ENCODE data around the gene MIAT. TPM values are rescaled to one million over a fixed set of nuclear protein-coding genes. Genes with fewer than 3 reads are reported as not detected.

The MIAT gene
- total and polyA plus RNA-seq, 2 of the 8 experiments (the other 6 are each of a cell fraction or from before 2014, with no cell fraction given): 27.6 to 36.0 TPM

DNA sequence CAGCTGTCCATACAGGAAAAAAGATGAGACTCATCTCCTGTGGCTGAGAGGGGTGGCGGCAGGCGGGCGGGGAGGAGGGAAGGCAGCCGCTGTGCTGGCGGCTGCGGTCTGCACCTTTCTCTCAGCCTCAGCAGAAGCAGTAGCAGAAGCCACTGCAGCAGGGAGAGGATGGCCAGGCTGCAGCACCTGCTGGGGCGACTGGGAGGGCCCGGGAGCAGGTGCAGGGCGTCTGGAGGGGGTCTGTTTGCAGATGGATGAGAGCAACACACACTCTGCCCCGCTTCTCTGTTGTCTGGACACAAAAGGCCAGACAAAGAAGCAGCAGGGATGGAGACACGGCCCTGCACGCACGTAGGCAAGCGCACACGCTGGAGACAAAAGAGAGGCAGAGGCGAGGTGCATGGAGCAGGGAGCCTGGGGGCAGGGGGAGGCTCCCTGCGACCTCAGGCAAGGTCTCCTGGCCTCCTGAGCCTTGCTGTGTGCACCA, 9.3 kb upstream of the MIAT start:
- H3K27ac ChIP-seq (ENCODE audit: low read depth, low read length): peak overlapping the region; percentile 74; the same call in 1 of the 2 replicates
- peak overlapping the region; percentile 14 for H3K18ac ChIP-seq (ENCODE audit: extremely low read depth, low read length)
- H3K23me2 ChIP-seq (ENCODE audit: low read depth, low read length): peaks cover 5% of the 10 kb centered on the region; the same call in 1 of the 2 replicates
- H3K23ac ChIP-seq (ENCODE audit: insufficient read length): no peak overlapping the region
- peak; percentile 74 to 88 for DNase-seq (ENCODE audit: low read depth in 1 of 2, low spot score in 2 of 2)
- peak overlapping the region; percentile 84; the same call in 1 of the 2 replicates for H2AK5ac ChIP-seq (ENCODE audit: low read depth, low read length)
- peak overlapping the region; percentile 96; the same call in 1 of the 2 replicates for H2BK12ac ChIP-seq (ENCODE audit: low read depth, low read length)
- FAIRE-seq: peak; percentile 28
- no peaks in the 10 kb centered on the region for H3K9me3 ChIP-seq (ENCODE audit: insufficient read depth in 2 of 2, low read depth in 1 of 2, low read length in 1 of 2)
- H3K9ac ChIP-seq (replicated peaks in 1 of 4; ENCODE audit: extremely low read depth in 1 of 4, low read depth in 3 of 4, low read length in 3 of 4): no peak overlapping the region; a peak in 2 of 7 replicates
- WGBS, 2 experiments (ENCODE audit: extremely low coverage in 1 of 2, insufficient coverage in 1 of 2, insufficient read length in 1 of 2, insufficient replicate concordance in 2 of 2, low coverage in 1 of 2, low lambda C conversion rate in 2 of 2, missing lambda C conversion rate in 1 of 2): 4% methylated on average over 14 of the region's 17 CpGs; no CpG with 5 or more reads in 1 of the 2 experiments
- H3K36me3 ChIP-seq (ENCODE audit: control insufficient read depth in 2 of 4, insufficient read depth in 4 of 4, low read length in 3 of 4): no peaks in the 10 kb centered on the region; a peak in 1 of 8 replicates
- H3K14ac ChIP-seq (ENCODE audit: insufficient read length): no peak overlapping the region
- 0 out of 7 replicates have a peak, but pooled peaks cover 0 to 4% (median 0%) of the 10 kb centered on the region in 4 experiments for H3K27me3 ChIP-seq (replicated peaks in 1 of 4; ENCODE audit: control insufficient read depth in 3 of 4, extremely low read depth in 1 of 4, insufficient read depth in 3 of 4, low read length in 3 of 4)
- CTCF ChIA-PET (ENCODE audit: partially characterized antibody): interaction anchor here (0.6 to 0.9 kb wide), 2 partner anchors 14 to 145 kb away, joined by 3 read pairs; no protein-coding TSS in a partner anchor
- H2AFZ ChIP-seq (ENCODE audit: low read length): no peak overlapping the region
- H2BK5ac ChIP-seq (ENCODE audit: low read depth, low read length): peak overlapping the region; percentile 93; the same call in 1 of the 2 replicates
- peak overlapping the region in 3 of 4 experiments; percentile 7 to 36 (median 11); a peak in 3 of 8 replicates for H3K4me3 ChIP-seq (ENCODE audit: extremely low read depth in 1 of 4, insufficient read depth in 2 of 4, low read depth in 3 of 4, low read length in 4 of 4)
- peak overlapping the region; percentile 81 for H2BK120ac ChIP-seq (replicated peaks; ENCODE audit: low read depth, low read length)
- H4K5ac ChIP-seq (ENCODE audit: insufficient read length, low read depth, low read length): peak overlapping the region; percentile 89
- H4K8ac ChIP-seq (ENCODE audit: extremely low read depth, insufficient read depth, low read length): peak overlapping the region; percentile 83; the same call in 1 of the 2 replicates
- H4K91ac ChIP-seq (replicated peaks; ENCODE audit: insufficient read length, low read length): peak overlapping the region; percentile 99
- peak overlapping the region; percentile 43 to 57 for H3K4me2 ChIP-seq (ENCODE audit: insufficient read depth in 1 of 2, low read depth in 2 of 2, low read length in 2 of 2)
- H2BK20ac ChIP-seq (ENCODE audit: low read length): peak overlapping the region; percentile 98
- peak overlapping the region; percentile 33 for H3K56ac ChIP-seq (replicated peaks; ENCODE audit: insufficient read length, low read depth, low read length)
- POLR2A ChIA-PET (ENCODE audit: partially characterized antibody): interaction anchor here (0.9 to 2.4 kb wide), 6 partner anchors 9 to 88 kb away, joined by 3 to 8 read pairs (median 5); no protein-coding TSS in a partner anchor
- no peaks in the 10 kb centered on the region for H4K20me1 ChIP-seq (replicated peaks in 1 of 2; ENCODE audit: control insufficient read depth in 1 of 2, insufficient read depth in 2 of 2, low read length in 2 of 2)
- H3K79me2 ChIP-seq (ENCODE audit: control insufficient read depth in 1 of 2, insufficient read depth in 2 of 2, low read length in 2 of 2): no peaks in the 10 kb centered on the region
- peak overlapping the region; percentile 92 for H3K4ac ChIP-seq (replicated peaks; ENCODE audit: insufficient read length, low read depth, low read length)
- H3K4me1 ChIP-seq (replicated peaks in 1 of 4; ENCODE audit: control insufficient read depth in 3 of 4, insufficient read depth in 4 of 4, low read length in 3 of 4): peaks cover 13 to 52% (median 33%) of the 10 kb centered on the region in 4 experiments
- H3K79me1 ChIP-seq (ENCODE audit: low read depth, low read length): 0 out of 2 replicates have a peak, but pooled peaks cover 2% of the 10 kb centered on the region
- H2BK15ac ChIP-seq (ENCODE audit: low read length): 0 out of 2 replicates have a peak overlapping the region, but pooled peaks have one; percentile 85
- TF ChIP-seq CREB1 (IDR thresholded peaks at IDR 0.05): peak; percentile 70
- TF ChIP-seq YY1 (IDR thresholded peaks at IDR 0.05; ENCODE audit: low read depth, low read length): peak; percentile 72; the same call in 1 of the 2 replicates
- TF ChIP-seq TCF12 (IDR thresholded peaks at IDR 0.05; ENCODE audit: low read depth, low read length): peak; percentile 97
- TF ChIP-seq ASH2L (IDR thresholded peaks at IDR 0.05; ENCODE audit: low read length): peak; percentile 22
- peak; percentile 55 to 95; a peak in 2 of 3 replicates for TF ChIP-seq EP300 (IDR thresholded peaks at IDR 0.05; ENCODE audit: borderline replicate concordance in 1 of 2, low read depth in 2 of 2, low read length in 2 of 2)
- peak; percentile 13; the same call in 1 of the 2 replicates for TF ChIP-seq SRF (IDR thresholded peaks at IDR 0.05; ENCODE audit: low read depth, low read length)
- TF ChIP-seq MAX (IDR thresholded peaks at IDR 0.05): peak; percentile 80
- peak; percentile 47; the same call in 1 of the 2 replicates for TF ChIP-seq TAF1 (IDR thresholded peaks at IDR 0.05; ENCODE audit: low read depth, low read length)
- TF ChIP-seq HDAC2 (IDR thresholded peaks at IDR 0.05; ENCODE audit: borderline replicate concordance in 1 of 2, low read depth in 2 of 2, low read length in 2 of 2): no peak; a peak in 1 of 4 replicates
- 0 out of 2 replicates have a peak, but pooled peaks have one; percentile 37 for TF ChIP-seq SP4 (IDR thresholded peaks at IDR 0.05; ENCODE audit: low read length)
- TF ChIP-seq CHD1 (IDR thresholded peaks at IDR 0.05; ENCODE audit: low read depth, low read length): no peak
- peak; percentile 4; the same call in 1 of the 2 replicates for TF ChIP-seq JUND (IDR thresholded peaks at IDR 0.05; ENCODE audit: low read length)

All from H1 (cell line).